ENCODE results near the gene DGKG.

DGKG gene

GRCh38 chr3:186321746-186322145 lies 40.3 kb downstream of the DGKG start:
- DNase-seq (ENCODE audit: low read depth): no peak
- no peak overlapping the region for H3K4me3 ChIP-seq (ENCODE audit: low read length)
- no peak for TF ChIP-seq CTCF (conservative IDR thresholded peaks at IDR 0.05; ENCODE audit: low read depth, low read length)

- no peak for DNase-seq (ENCODE audit: low read depth)
- no peak for TF ChIP-seq CTCF (conservative IDR thresholded peaks at IDR 0.05; ENCODE audit: low read depth, low read length)
- no peak overlapping the region for H3K4me3 ChIP-seq (ENCODE audit: low read length)
These were observed 41.0 kb downstream of the DGKG start for GRCh38 chr3:186320862-186321568.

GRCh38 chr3:186319945-186320344 lies 42.1 kb downstream of the DGKG start:
- no peak for DNase-seq (ENCODE audit: low read depth)
- H3K4me3 ChIP-seq (ENCODE audit: low read length): no peak overlapping the region

GRCh38 chr3:186318135-186318534 lies 43.9 kb downstream of the DGKG start:
- no peak overlapping the region for H3K4me3 ChIP-seq (ENCODE audit: low read length)
- DNase-seq (ENCODE audit: low read depth): no peak
- no peak for TF ChIP-seq CTCF (conservative IDR thresholded peaks at IDR 0.05; ENCODE audit: low read depth, low read length)

More at GRCh38 chr3:186319945-186320344, 42.1 kb downstream of the DGKG start:
- no peak for TF ChIP-seq CTCF (conservative IDR thresholded peaks at IDR 0.05; ENCODE audit: low read depth, low read length)

- no peak for DNase-seq (ENCODE audit: low read depth)
- no peak for TF ChIP-seq CTCF (conservative IDR thresholded peaks at IDR 0.05; ENCODE audit: low read depth, low read length)
- H3K4me3 ChIP-seq (ENCODE audit: low read length): no peak overlapping the region
These were observed 44.6 kb downstream of the DGKG start for GRCh38 chr3:186317478-186317877.

GRCh38 chr3:186316666-186317260 lies 45.3 kb downstream of the DGKG start:
- H3K4me3 ChIP-seq (ENCODE audit: low read length): no peak overlapping the region
- no peak for TF ChIP-seq CTCF (conservative IDR thresholded peaks at IDR 0.05; ENCODE audit: low read depth, low read length)
- DNase-seq (ENCODE audit: low read depth): no peak

Measured in retinal pigment epithelial cell (primary cell).